ENCODE measurements around the gene COA5.

The COA5 gene

GRCh38 chr2:98608962-98609604 lies 771 bp upstream of the COA5 start:
- TF ChIP-seq CTCF (IDR thresholded peaks at IDR 0.05; ENCODE audit: low read depth, low read length): no peak
- no peak for TF ChIP-seq EZH2phosphoT487 (IDR thresholded peaks at IDR 0.05; ENCODE audit: low read depth)
- peak overlapping the region; percentile 91 for H3K9ac ChIP-seq (ENCODE audit: low read length)
- H3K36me3 ChIP-seq (replicated peaks; ENCODE audit: low read depth, low read length): peaks cover 27% of the 10 kb centered on the region
- H4K20me1 ChIP-seq (ENCODE audit: insufficient read depth, low read length): peaks cover 26% of the 10 kb centered on the region
- H3K79me2 ChIP-seq (ENCODE audit: low read length): peaks cover 74% of the 10 kb centered on the region
- no peaks in the 10 kb centered on the region for H3K9me3 ChIP-seq (ENCODE audit: insufficient read depth, low read length)
- H3K4me1 ChIP-seq (ENCODE audit: low read length): peaks cover 34% of the 10 kb centered on the region
- peak overlapping the region; percentile 91 for H3K4me2 ChIP-seq (ENCODE audit: low read length)
- H3K27ac ChIP-seq (ENCODE audit: low read length): peak overlapping the region; percentile 37
- H3K4me3 ChIP-seq (ENCODE audit: low read length): peak overlapping the region; percentile 91
- H2AFZ ChIP-seq (ENCODE audit: low read depth, low read length): peak overlapping the region; percentile 83; the same call in 1 of the 2 replicates
- no peaks in the 10 kb centered on the region for H3K27me3 ChIP-seq (ENCODE audit: low read depth, low read length)

GRCh38 chr2:98607741-98608115 lies 584 bp downstream of the COA5 start:
- no peak for TF ChIP-seq EZH2phosphoT487 (IDR thresholded peaks at IDR 0.05; ENCODE audit: low read depth)
- Histone ChIP-seq H3K4me2 (ENCODE audit: low read length) (peak overlapping the region; percentile 99), H3K9me3 (ENCODE audit: insufficient read depth, low read length) (no peaks in the 10 kb centered on the region), H3K36me3 (replicated peaks; ENCODE audit: low read depth, low read length) (peaks cover 27% of the 10 kb centered on the region), H4K20me1 (ENCODE audit: insufficient read depth, low read length) (peaks cover 30% of the 10 kb centered on the region), H3K27me3 (ENCODE audit: low read depth, low read length) (no peaks in the 10 kb centered on the region), H3K9ac (ENCODE audit: low read length) (peak overlapping the region; percentile 91), H3K27ac (ENCODE audit: low read length) (peak overlapping the region; percentile 48), H3K4me3 (ENCODE audit: low read length) (peak overlapping the region; percentile 91), H2AFZ (ENCODE audit: low read depth, low read length) (peak overlapping the region; percentile 81), H3K79me2 (ENCODE audit: low read length) (peaks cover 81% of the 10 kb centered on the region), H3K4me1 (ENCODE audit: low read length) (peaks cover 35% of the 10 kb centered on the region)

GRCh38 chr2:98607104-98607503 lies 1.2 kb downstream of the COA5 start:
- Histone ChIP-seq H2AFZ (ENCODE audit: low read depth, low read length) (no peak overlapping the region), H3K4me2 (ENCODE audit: low read length) (peak overlapping the region; percentile 99), H3K27ac (ENCODE audit: low read length) (no peak overlapping the region), H4K20me1 (ENCODE audit: insufficient read depth, low read length) (peaks cover 30% of the 10 kb centered on the region), H3K9me3 (ENCODE audit: insufficient read depth, low read length) (no peaks in the 10 kb centered on the region), H3K4me3 (ENCODE audit: low read length) (peak overlapping the region; percentile 91), H3K79me2 (ENCODE audit: low read length) (peaks cover 81% of the 10 kb centered on the region), H3K4me1 (ENCODE audit: low read length) (peaks cover 35% of the 10 kb centered on the region), H3K27me3 (ENCODE audit: low read depth, low read length) (no peaks in the 10 kb centered on the region), H3K9ac (ENCODE audit: low read length) (peak overlapping the region; percentile 91), H3K36me3 (replicated peaks; ENCODE audit: low read depth, low read length) (peaks cover 27% of the 10 kb centered on the region)
- TF ChIP-seq EZH2phosphoT487 (IDR thresholded peaks at IDR 0.05; ENCODE audit: low read depth) (no peak), CTCF (IDR thresholded peaks at IDR 0.05; ENCODE audit: low read depth, low read length) (no peak)

GRCh38 chr2:98606431-98606830 lies 1.9 kb downstream of the COA5 start:
- no peak overlapping the region for H3K4me3 ChIP-seq (ENCODE audit: low read length)
- no peaks in the 10 kb centered on the region for H3K9me3 ChIP-seq (ENCODE audit: insufficient read depth, low read length)
- peak overlapping the region; percentile 99; the same call in 1 of the 2 replicates for H3K4me2 ChIP-seq (ENCODE audit: low read length)
- peaks cover 30% of the 10 kb centered on the region for H4K20me1 ChIP-seq (ENCODE audit: insufficient read depth, low read length)
- TF ChIP-seq CTCF (IDR thresholded peaks at IDR 0.05; ENCODE audit: low read depth, low read length) (no peak), EZH2phosphoT487 (IDR thresholded peaks at IDR 0.05; ENCODE audit: low read depth) (no peak)
- H3K27ac ChIP-seq (ENCODE audit: low read length): no peak overlapping the region
- H3K36me3 ChIP-seq (replicated peaks; ENCODE audit: low read depth, low read length): peaks cover 25% of the 10 kb centered on the region
- no peak overlapping the region for H3K9ac ChIP-seq (ENCODE audit: low read length)
- H3K79me2 ChIP-seq (ENCODE audit: low read length): peaks cover 80% of the 10 kb centered on the region
- no peak overlapping the region for H2AFZ ChIP-seq (ENCODE audit: low read depth, low read length)
- H3K4me1 ChIP-seq (ENCODE audit: low read length): peaks cover 35% of the 10 kb centered on the region
- H3K27me3 ChIP-seq (ENCODE audit: low read depth, low read length): no peaks in the 10 kb centered on the region

Measured in OCI-LY3 (cell line).